ENCODE data around the gene YY1AP1. TPM values are rescaled to one million over a fixed set of nuclear protein-coding genes. Genes with fewer than 3 reads are reported as not detected.
"Not testable (repeated sequence)": the region's sequence is repeated elsewhere in the genome, so short reads cannot be mapped to it uniquely, and the experiment has no call there.

YY1AP1 gene
- total and polyA plus RNA-seq, 4 donors, result 13.3 to 43.8 (median 26.6) TPM

GRCh38 chr1:155643230-155643629 lies 45.3 kb downstream of the YY1AP1 start:
- no peak for DNase-seq (ENCODE audit: low spot score)
- no peak for TF ChIP-seq FOXA1 (IDR thresholded peaks at IDR 0.05)
- TF ChIP-seq SP1 (IDR thresholded peaks at IDR 0.05), result no peak
- TF ChIP-seq NR2F2 (IDR thresholded peaks at IDR 0.05), result no peak
- TF ChIP-seq YY1 (IDR thresholded peaks at IDR 0.05), result no peak
- TF ChIP-seq CTCF (IDR thresholded peaks at IDR 0.05; ENCODE audit: low read depth, low read length, missing input control), result no peak
- peaks cover 0 to 2% (median 0%) of the 10 kb centered on the region in 4 donors for H3K4me1 ChIP-seq (ENCODE audit: control insufficient read depth in 4 of 4, insufficient read depth in 4 of 4, low read length in 3 of 4)
- H3K9me3 ChIP-seq (ENCODE audit: control insufficient read depth in 4 of 4, low read length in 3 of 4), result peaks cover 0 to 8% (median under 1%) of the 10 kb centered on the region in 4 donors
- no peaks in the 10 kb centered on the region for H3K36me3 ChIP-seq (ENCODE audit: control insufficient read depth in 4 of 4, insufficient read depth in 3 of 4, low read depth in 1 of 4, low read length in 3 of 4)
- no peak overlapping the region for H3K4me3 ChIP-seq (ENCODE audit: low read depth in 1 of 3, low read length in 3 of 3)
- no peak overlapping the region for H3K9ac ChIP-seq (ENCODE audit: low read depth in 1 of 2, low read length in 2 of 2)
- WGBS, result 89% methylated on average over 3 of the region's 3 CpGs
- no peak overlapping the region for H3K27ac ChIP-seq (ENCODE audit: low read depth in 1 of 2, low read length in 2 of 2)
- no peaks in the 10 kb centered on the region for H3K27me3 ChIP-seq (ENCODE audit: control insufficient read depth in 4 of 4, insufficient read depth in 4 of 4, low read length in 3 of 4)

- H3K27me3 ChIP-seq (ENCODE audit: control insufficient read depth in 4 of 4, insufficient read depth in 4 of 4, low read length in 3 of 4); H3K4me3 ChIP-seq (ENCODE audit: low read depth in 1 of 3, low read length in 3 of 3); H3K9ac ChIP-seq (ENCODE audit: low read depth in 1 of 2, low read length in 2 of 2); H3K36me3 ChIP-seq (ENCODE audit: control insufficient read depth in 4 of 4, insufficient read depth in 3 of 4, low read depth in 1 of 4, low read length in 3 of 4); DNase-seq (ENCODE audit: low spot score); H3K27ac ChIP-seq (ENCODE audit: low read depth in 1 of 2, low read length in 2 of 2); H3K4me1 ChIP-seq (ENCODE audit: control insufficient read depth in 4 of 4, insufficient read depth in 4 of 4, low read length in 3 of 4); H3K9me3 ChIP-seq (ENCODE audit: control insufficient read depth in 4 of 4, low read length in 3 of 4): not testable (repeated sequence)
- 72% methylated on average over 11 of the region's 11 CpGs for WGBS
Observed at GRCh38 chr1:155642559-155643180, 45.9 kb downstream of the YY1AP1 start.

- H3K36me3 ChIP-seq (ENCODE audit: control insufficient read depth in 4 of 4, insufficient read depth in 3 of 4, low read depth in 1 of 4, low read length in 3 of 4), result no peaks in the 10 kb centered on the region
- no peak overlapping the region for H3K27ac ChIP-seq (ENCODE audit: low read depth in 1 of 2, low read length in 2 of 2)
- H3K4me3 ChIP-seq (ENCODE audit: low read depth in 1 of 3, low read length in 3 of 3), result no peak overlapping the region
- peaks cover 0 to 8% (median under 1%) of the 10 kb centered on the region in 4 donors for H3K9me3 ChIP-seq (ENCODE audit: control insufficient read depth in 4 of 4, low read length in 3 of 4)
- no peak overlapping the region for H3K9ac ChIP-seq (ENCODE audit: low read depth in 1 of 2, low read length in 2 of 2)
- peaks cover 1 to 12% (median 8%) of the 10 kb centered on the region in 4 donors for H3K4me1 ChIP-seq (ENCODE audit: control insufficient read depth in 4 of 4, insufficient read depth in 4 of 4, low read length in 3 of 4)
- TF ChIP-seq ZBTB33 (IDR thresholded peaks at IDR 0.05) (no peak), TAF1 (conservative IDR thresholded peaks at IDR 0.05) (no peak), HNF4G (IDR thresholded peaks at IDR 0.05) (no peak)
- no peaks in the 10 kb centered on the region for H3K27me3 ChIP-seq (ENCODE audit: control insufficient read depth in 4 of 4, insufficient read depth in 4 of 4, low read length in 3 of 4)
- no peak for DNase-seq (ENCODE audit: low spot score)
Observed at GRCh38 chr1:155640367-155640766, 48.2 kb downstream of the YY1AP1 start.

Measured in liver (tissue), 9 donors.